ENCODE measurements around the gene OOSP4B.
A peak's percentile ranks its signal among the peaks of the same experiment; 100 is the strongest.
"Not testable (repeated sequence)": the region's sequence is repeated elsewhere in the genome, so short reads cannot be mapped to it uniquely, and the experiment has no call there.

Gene OOSP4B

DNA sequence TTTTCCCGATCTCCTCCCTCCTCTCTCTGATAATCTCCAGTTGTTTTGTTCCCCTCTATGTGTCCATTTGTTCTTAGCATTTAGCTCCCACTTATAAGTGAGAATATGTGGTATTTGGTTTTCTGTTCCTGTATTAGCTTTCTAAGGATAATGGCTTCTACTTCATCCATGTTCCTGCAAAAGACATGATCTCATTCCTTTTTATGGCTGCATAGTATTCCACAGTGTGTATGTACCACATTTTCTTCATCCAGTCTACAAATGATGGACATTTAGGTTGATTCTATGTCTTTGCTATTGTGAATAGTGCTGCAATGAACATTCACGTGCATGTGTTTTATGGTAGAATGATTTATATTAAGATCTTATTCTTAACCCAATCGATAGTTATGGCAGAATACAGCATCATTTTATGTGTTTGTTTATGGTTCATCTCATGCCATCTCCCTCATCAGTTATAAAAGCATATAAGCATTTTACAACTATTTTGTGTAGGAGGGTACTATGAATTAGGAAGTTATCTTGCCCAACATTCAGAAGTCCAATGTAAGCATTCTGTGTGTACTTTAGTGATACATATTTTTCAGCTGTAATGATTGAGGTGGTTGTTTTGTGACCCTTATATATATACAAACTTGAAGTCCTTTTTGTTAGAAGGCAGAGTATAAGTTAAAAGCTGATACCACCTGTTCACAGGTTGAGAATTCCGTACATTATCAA, 42.7 kb downstream of the OOSP4B start:
- no peak for DNase-seq (ENCODE audit: low spot score)

DNA sequence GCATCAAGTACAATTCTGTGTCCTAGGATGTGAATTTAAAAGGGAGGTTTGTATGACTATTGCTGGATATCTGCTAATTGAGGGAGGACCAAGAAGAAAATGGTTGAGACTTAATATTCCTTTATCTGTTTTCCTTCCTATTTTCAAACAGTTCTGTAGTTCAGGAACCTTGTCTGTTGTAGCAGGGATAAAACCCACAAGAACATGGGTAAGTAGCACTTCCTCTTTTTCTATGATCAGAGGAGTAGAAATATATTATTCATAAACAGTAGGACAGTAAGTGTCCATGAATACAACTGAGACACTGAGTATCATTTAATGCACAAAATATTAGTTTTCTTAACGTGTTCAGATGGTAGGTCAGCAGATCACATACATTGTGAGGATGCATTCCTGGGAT, 47.1 kb downstream of the OOSP4B start:
- DNase-seq (ENCODE audit: low spot score), result no peak

DNA sequence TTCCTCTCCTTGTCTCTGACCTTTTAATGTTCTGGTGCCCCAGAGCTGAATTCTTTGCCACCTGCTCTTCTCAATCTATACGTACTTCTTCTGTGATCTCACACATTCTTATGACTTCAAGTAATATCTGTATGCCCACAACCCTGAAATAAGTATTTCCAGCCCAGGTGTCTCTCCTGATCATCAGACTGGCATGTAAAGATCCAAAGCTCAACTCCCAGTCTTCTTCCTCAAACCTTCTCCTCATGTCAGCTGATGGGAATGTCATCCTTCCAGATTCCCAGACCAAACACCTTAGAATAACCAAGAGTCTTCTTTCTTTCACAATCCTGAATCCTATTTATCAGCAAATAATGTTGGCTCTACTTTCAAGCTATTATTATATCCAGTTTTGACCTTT, 48.8 kb downstream of the OOSP4B start:
- no peak for DNase-seq (ENCODE audit: low spot score)

DNA sequence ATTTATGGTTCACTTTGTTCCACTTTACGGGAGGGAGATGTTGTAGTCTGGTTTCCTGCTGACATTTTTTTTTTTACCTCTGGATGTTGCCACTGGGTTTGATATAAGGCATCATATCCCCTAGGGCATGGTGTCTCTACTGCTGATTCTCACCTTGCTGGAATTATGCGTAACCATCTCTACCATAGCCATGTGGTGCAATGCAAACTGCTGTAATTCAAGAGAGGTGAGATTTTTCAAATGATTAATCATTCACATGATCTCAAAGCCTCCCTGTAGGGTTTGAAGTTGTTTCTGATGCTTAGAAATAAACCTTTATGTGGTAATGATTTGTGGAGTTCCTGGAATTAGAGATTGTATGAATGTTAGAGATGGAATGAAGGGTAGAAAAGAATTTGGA, 52.5 kb downstream of the OOSP4B start:
- peak; percentile 35 for DNase-seq (ENCODE audit: low spot score)

DNA sequence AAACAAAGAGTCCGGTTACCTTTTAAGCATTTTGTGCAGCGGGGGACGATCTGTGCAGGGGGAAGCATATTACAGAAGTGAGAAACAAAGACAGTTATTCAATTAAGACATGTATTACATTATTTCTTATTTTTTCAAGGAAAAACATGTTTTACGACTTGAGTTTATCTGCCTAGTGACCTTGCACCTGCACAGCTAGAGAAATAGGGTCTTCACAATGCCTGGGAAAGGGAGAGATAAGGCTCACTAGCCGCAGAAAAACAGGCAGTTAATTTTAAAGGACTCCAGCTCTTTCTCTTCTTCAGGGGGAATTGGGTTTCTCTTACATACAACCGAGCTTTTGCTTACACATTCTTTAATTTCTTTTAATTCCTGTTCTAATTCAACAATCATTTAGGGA, 54.7 kb downstream of the OOSP4B start:
- DNase-seq (ENCODE audit: low spot score), result not testable (repeated sequence)

DNA sequence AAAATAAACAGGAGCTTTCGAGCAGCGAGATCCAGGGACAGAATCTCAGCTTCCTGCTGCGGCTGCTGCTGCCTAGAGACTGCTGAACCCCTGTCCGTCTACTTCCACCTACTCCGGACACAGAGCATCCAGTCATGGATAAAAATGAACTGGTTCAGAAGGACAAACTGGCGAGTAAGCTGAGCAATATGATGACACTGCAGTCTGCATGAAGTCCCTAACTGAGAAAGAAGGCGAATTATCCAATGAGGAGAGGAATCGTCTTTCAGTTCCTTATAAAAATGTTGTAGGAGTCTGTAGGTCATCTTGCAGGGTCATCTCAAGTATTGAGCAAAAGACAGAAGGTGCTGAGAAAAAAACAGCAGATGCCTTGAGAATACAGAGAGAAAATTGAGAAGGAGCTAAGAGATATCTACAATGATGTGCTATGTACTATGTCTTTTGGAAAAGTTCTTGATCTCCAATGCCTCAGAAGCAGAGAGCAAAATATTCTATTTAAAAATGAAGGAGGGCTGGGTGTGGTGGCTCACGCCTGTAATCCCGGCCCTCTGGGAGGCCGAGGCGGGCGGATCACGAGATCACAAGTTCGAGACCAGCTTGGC, 60.3 kb downstream of the OOSP4B start:
- DNase-seq (ENCODE audit: low spot score), result no peak

DNA sequence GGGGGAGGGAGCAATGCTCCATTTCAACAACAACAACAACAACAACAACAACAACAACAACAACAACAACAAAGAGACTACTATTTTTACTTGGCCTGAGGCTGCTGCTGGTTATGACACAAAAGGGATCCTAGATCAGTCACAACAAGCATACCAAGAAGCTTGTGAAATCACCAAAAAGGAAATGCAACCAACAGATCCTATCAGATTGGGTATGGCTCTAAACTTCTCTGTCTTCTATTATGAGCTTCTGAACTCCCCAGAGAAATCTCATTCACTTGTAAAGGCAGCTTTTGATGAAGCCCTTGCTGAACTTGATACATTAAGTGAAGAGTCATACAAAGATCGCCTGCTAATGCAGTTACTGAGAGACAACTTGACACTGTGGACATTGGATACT, 61.0 kb downstream of the OOSP4B start:
- no peak for DNase-seq (ENCODE audit: low spot score)

DNA sequence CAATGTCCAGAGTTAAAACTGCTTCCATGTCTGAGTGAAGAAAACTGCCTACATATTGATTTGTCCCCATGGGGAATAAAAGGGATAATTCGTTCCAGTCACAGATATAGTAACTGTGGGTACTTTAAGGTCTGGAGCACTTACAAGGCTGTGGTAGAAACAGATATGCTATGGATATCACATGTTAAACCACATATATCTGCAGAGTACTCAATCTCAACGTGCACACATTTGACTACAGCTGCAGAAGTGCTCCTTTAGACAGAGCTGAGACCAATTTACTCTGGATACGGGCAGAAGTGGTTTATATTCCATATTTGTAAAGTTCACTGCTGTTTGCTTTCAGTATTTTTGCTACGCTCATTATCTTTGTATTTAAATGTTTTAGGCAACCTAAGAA, 61.8 kb downstream of the OOSP4B start:
- no peak for DNase-seq (ENCODE audit: low spot score)

DNA sequence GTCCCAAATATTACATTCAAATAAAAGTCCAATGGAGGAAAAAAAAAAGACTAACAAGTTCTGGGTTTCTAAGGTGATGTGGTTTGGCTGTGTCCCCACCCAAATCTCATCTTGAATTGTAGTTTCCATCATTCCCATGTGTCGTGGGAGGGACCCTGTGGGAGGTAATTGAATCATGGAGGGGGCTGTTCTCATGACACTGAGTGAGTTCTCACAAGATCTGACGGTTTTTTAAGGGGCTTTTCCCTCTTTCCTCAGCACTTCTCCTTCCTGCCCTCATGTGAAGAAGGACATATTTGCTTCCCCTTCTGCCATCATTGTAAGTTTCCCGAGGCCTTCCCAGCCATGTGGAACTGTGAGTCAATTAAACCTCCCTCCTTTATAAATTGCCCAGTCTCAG, 63.6 kb downstream of the OOSP4B start:
- DNase-seq (ENCODE audit: low spot score), result no peak
